GM12891 (cell line): ENCODE measurements around the gene ZBTB1.
A peak's percentile ranks its signal among the peaks of the same experiment; 100 is the strongest.

Experiments used
- DNase-seq: peaks from one replicate; pipeline ENCODE4 v3.0.0; 2011; ENCODE audit warnings: low spot score; ENCODE audit not compliant: insufficient read length
- FAIRE-seq: peaks from 2 replicates; lab custom pipeline; 2011; peaks lifted over from hg19 to GRCh38; lab: Jason Lieb, UNC
- PAX5 ChIP-seq: IDR thresholded peaks from 2 replicates; pipeline ENCODE4 v1.6.1; 2011; ENCODE audit warnings: low read length, moderate library complexity, mild to moderate bottlenecking; ENCODE audit not compliant: insufficient read depth, severe bottlenecking
- POLR2A ChIP-seq: IDR thresholded peaks from 2 replicates; pipeline ENCODE4 v1.6.1; 2011; ENCODE audit warnings: low read depth, low read length, control low read depth
- POLR2AphosphoS5 ChIP-seq: IDR thresholded peaks from 2 replicates; pipeline ENCODE4 v1.6.1; 2011; ENCODE audit warnings: low read depth, low read length, control low read depth
- POU2F2 ChIP-seq: IDR thresholded peaks from 2 replicates; pipeline ENCODE4 v1.6.1; 2011; ENCODE audit warnings: low read depth, mild to moderate bottlenecking, control low read depth, low read length, moderate library complexity
- SPI1 ChIP-seq: IDR thresholded peaks from 2 replicates; pipeline ENCODE4 v1.6.1; 2011; ENCODE audit warnings: low read depth, low read length, control low read depth
- TAF1 ChIP-seq: IDR thresholded peaks from 2 replicates; pipeline ENCODE4 v1.6.1; 2011; ENCODE audit warnings: low read depth, low read length, control low read depth

Gene ZBTB1

DNA sequence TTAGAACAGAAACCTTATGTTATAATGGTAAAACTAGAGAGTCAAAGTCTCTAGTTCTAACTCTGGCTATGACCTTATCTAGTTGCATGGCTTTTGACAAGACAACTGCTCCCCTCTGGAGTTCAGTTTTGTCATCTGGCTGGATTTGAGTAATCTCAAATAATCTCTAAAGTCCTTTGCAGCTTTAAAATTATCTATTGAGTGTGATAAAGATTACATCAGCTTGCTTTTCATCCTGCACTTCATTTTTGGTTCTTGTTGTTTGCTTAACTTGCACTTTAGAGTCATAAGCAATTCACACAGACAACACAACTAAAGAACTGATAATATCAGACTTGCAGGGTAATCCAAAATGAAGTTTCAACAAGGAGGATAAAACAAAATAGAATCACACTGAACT is 37.0 kb upstream of the ZBTB1 start:
- TF ChIP-seq POLR2A = no peak
- no peak for TF ChIP-seq PAX5
- no peak for TF ChIP-seq POU2F2
- TF ChIP-seq SPI1 = no peak
- TF ChIP-seq TAF1 = no peak
- no peak for TF ChIP-seq POLR2AphosphoS5
- FAIRE-seq = peak; percentile 79
- no peak for DNase-seq

DNA sequence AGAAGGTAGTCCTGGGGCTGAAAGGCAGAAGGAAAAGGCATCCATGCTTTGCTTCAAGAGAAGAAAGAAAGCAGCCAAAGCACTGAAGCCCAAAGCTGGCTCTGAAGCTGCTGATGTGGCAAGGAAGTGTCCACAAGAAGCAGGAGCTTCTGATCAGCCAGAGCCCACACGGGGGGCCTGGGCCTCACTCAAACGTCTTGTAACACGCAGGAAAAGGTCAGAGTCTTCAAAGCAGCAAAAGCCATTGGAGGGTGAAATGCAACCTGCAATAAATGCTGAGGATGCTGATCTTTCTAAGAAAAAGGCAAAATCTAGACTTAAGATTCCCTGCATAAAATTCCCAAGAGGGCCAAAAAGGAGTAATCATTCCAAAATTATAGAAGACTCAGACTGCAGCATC is 36.1 kb upstream of the ZBTB1 start:
- TF ChIP-seq TAF1 (no peak), POU2F2 (no peak), SPI1 (no peak), PAX5 (no peak), POLR2AphosphoS5 (no peak), POLR2A (no peak)
- DNase-seq (no peak), FAIRE-seq (no peak)

DNA sequence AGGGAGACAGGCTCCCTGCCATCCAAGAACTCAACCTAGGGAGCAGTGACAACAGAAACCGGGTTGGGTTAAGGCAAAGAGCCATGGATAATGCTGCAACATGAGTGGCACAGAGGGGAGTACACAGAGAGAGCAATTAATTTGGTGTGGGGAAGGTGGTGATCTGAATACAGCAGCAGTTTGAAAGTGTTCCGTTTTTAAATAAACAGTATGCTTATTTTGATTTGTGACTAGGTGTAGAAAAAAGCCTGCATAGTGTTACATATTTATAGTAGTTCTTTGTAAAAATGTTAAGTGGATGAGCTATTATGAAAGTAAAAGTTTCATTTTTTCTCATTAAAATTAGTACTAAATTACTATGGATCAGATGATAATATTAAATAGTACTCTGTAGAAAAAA is 30.5 kb upstream of the ZBTB1 start:
- TF ChIP-seq POLR2A = no peak
- no peak for TF ChIP-seq POU2F2
- no peak for TF ChIP-seq POLR2AphosphoS5
- no peak for TF ChIP-seq TAF1
- TF ChIP-seq SPI1 = no peak
- TF ChIP-seq PAX5 = no peak
- DNase-seq (no peak), FAIRE-seq (peak; percentile 83)

DNA sequence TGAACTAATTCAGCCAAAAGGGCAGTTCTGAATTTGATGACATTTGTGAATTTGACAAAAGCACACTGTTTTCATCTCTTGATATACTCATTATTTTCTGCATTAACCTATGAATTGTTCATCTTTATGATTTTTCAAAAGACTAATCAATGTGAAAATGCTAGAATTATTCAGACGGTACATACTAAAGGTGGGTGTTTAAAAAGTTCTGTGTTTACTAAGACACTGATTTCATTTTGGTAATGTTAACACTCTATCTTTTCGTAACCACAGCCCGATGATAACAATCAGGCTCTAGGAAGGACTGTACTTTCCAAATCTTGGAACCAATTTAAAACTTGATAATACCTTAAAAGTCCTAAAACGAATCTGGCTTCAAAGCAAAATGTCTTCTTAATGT is 29.9 kb upstream of the ZBTB1 start:
- DNase-seq (no peak), FAIRE-seq (no peak)
- no peak for TF ChIP-seq SPI1
- no peak for TF ChIP-seq PAX5
- TF ChIP-seq POU2F2 = no peak
- no peak for TF ChIP-seq POLR2AphosphoS5
- no peak for TF ChIP-seq POLR2A
- TF ChIP-seq TAF1 = no peak

DNA sequence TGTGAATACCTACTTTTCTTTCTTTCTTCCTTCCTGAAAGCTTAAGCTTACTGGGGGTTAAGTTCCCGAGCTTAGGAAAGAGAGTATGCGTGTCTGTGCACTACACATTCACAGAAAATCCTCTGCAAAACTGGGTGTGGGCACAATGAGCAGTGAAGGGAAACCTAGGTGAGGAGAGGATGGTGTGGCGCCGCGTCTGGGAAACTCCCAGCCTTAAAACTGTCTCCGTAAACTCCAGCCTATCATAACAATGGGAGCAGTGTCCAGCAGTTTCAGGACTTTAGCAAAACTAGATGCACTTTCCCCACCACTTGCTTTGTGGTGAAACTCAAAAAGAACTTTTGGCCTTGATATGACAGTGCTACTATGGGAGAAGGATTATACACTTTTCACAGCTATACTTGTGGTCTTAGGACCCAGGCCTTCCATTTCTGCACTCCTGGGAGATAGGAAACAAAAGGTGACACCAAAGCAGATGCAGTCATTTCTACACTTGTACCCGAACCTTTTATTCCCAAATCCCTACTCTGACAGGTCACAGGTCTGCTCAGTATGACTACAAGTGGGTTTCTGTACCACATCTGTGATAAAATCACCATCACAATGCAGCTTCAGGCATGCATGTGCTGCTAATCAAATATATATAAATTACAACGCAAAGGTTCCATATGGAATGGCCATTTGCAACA is 28.8 kb upstream of the ZBTB1 start:
- TF ChIP-seq POLR2A = no peak
- no peak for TF ChIP-seq POU2F2
- no peak for TF ChIP-seq TAF1
- no peak for TF ChIP-seq SPI1
- TF ChIP-seq PAX5 = no peak
- TF ChIP-seq POLR2AphosphoS5 = no peak
- FAIRE-seq (no peak), DNase-seq (no peak)

DNA sequence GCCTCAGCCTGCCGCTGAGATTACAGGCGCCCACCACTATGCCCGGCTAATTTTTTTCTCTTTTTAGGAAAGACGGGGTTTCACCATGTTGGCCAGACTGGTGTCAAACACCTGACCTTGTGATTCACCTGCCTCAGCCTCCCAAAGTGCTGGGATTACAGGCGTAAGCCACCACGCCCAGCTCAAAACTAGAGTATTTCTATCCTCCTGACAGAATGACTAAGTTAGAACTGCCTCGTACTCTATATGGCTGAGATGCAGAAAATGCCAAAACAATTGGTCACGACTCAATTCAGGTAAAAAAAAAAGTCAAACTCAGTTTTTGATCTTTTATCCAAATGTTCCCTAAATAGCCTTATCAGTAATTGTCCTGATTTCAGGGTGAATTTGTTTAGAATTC is 28.1 kb upstream of the ZBTB1 start:
- no peak for TF ChIP-seq PAX5
- TF ChIP-seq POLR2AphosphoS5 = no peak
- no peak for TF ChIP-seq TAF1
- no peak for TF ChIP-seq SPI1
- no peak for TF ChIP-seq POU2F2
- no peak for TF ChIP-seq POLR2A
- no peak for FAIRE-seq
- no peak for DNase-seq

DNA sequence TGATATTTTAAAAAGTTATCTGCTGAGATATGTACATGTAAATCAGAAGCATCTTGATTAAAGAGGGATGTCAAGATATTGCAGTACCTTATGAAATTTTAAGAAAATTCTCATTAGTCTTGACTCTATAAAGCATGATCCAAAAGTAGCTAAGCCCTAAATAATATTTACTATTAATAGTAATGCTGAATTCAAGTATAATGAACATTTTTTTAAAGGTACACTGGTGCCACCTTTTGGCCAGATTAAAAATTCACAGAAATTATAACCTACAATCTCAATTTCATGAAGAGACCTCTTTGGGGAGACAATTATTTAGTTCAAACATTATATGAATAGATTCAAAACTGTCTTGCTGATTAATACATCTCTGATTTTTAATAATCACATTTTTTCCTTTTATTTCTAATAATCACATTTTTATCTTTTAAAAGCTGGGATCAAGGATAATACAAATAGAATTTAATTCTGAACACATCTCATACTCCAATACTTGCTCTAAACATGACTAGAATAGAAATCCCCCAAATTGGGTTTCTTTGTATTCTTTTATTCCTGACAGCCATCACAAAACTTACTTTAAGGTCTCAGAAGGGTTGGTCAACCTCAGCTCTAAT is 25.8 kb upstream of the ZBTB1 start:
- TF ChIP-seq TAF1 (no peak), POU2F2 (no peak), POLR2A (no peak), SPI1 (no peak), PAX5 (no peak), POLR2AphosphoS5 (no peak)
- no peak for DNase-seq
- FAIRE-seq = no peak

DNA sequence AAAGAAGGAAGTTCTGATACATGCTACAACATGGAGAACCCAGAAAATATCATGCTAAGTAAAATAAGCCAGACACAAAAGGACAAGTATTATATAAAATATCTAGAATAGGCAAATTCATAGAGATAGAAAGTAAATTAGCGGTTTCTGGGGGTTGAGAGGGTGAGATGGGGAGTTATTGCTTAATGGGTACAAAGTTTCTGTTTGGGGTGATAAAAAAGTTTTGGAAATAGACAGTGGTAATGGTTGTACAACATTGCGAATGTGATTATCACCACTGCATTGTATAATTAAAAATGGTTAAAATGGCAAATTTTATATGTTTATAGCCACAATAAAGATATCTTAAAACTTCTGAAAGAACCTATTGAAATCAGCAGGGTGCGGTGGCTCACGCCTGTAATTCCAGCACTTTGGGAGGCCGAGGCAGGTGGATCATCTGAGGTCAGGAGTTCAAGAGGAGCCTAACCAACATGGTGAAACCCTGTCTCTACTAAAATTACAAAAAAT is 15.9 kb upstream of the ZBTB1 start:
- no peak for DNase-seq
- TF ChIP-seq POLR2A (no peak), POLR2AphosphoS5 (no peak), POU2F2 (no peak), TAF1 (no peak), PAX5 (no peak), SPI1 (no peak)
- no peak for FAIRE-seq

DNA sequence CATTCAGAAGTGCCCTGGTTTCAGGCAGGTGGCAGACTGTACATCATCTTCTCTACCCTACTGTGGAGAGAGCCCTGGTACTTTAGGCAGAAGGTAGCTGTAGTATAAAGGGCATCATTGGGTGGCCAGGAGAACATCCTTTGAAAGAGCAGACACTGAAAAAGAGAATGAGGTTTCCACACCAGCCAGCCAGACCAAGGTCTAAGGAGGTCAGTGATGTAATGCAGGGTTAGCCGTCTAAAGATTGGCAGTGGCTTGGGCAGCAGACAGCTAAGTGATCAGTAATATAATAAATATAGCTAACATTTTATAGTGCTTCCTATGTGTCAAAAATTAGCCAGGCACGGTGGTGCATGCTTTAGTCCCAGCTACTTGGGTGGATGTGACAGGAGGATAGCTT is 12.9 kb upstream of the ZBTB1 start:
- DNase-seq (no peak), FAIRE-seq (no peak)
- TF ChIP-seq SPI1 (no peak), POLR2A (no peak), PAX5 (no peak), POLR2AphosphoS5 (no peak)
